NCI-H2227 treated with DMSO at 0.1 percent for 48 hours (cell line): ENCODE measurements around the gene AFG1L.
"Not testable (repeated sequence)": the region's sequence is repeated elsewhere in the genome, so short reads cannot be mapped to it uniquely, and the experiment has no call there.

Experiments used
- DNase-seq: peaks from one replicate; lab custom pipeline; 2025; lab: John Stamatoyannopoulos, UW

Gene AFG1L

DNA sequence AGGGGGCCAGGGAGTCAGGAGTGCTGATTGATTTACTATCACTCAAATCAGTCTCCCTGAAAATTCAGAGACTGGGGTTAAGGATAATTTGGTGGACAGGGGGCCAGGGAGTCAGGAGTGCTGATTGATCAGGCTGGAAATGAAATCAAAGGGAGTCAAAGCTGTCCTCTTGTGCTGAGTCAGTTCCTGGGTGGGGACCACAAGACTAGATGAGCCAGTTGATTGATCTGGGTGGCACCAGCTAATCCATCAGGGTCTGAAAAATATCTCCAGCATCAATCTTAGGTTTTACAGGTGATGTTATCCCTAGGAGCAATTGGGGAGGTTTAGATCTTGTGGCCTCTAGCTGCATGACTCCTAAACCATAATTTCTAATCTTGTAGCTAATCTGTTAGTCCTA is 6.1 kb upstream of the AFG1L start:
- DNase-seq, result no peak

DNA sequence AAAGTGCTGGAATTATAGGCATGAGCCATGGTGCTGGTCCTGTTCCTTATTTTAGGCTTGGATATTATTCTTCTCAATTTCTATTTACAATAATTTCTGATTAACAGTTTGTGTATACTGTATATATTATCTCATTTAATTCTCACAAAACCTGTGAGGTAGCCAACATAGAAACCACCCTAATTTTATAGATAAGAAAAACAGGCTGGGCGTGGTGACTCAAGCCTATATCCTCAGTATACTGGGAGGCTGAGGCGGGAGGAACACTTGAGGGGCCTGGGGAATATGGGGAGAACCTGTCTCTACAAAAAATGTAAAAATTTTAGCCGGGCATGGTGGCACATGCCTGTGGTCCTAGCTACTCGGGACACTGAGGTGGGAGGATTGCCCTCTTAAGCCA is 3.8 kb upstream of the AFG1L start:
- DNase-seq, result no peak

DNA sequence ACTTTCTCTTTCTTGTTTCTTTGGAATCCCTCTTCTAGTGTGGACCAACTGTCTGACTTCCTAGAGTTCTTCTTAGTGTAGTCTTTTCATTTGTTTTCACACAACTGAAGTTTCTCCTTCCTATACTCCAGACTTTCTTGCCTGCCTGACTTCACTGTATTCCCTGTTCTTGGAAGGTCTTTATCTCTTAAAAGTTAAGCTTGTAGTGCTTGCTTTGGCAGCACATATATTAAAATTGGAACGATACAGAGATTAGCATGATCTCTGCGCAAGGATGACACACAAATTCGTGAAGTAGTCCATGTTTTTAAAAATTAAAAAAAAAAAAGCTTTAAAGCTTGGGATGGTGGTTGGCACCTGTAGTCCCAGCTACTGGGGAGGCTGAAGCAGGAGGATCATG is 2.3 kb upstream of the AFG1L start:
- not testable (repeated sequence) for DNase-seq

DNA sequence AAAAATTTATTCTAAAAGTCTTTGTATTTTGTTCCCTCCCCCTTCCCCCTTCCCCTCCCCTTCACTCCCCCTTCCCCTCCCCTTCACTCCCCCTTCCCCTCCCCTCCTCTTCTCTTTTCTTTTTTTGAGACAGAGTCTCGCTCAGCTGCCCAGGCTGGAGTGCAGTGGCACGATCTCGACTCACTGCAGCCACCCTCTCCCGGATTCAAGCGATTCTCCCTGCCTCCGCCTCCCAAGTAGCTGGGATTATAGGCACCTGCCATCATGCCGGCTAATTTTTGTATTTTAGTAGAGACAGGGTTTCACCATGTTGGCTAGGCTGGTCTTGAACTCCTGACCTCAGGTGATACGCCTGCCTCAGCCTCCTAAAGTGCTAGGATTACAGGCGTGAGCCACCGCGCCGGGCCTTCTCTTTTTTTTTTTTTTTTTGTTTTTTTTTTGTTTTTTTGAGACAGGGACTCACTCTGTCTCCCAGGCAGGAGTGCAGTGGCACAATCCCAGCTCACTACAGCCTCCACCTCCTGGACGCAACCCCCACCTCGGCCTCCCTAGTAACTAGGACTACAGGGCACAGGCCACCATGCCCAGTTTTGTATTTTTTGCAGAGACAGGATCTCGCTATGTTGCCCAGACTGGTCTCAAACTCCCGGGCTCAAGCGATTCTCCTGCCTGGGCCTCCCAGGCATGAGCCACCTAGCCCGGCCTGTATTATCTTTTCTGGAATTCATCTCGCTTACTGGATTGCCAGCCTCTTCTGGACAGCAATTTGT is 1.1 kb upstream of the AFG1L start:
- DNase-seq, result no peak

DNA sequence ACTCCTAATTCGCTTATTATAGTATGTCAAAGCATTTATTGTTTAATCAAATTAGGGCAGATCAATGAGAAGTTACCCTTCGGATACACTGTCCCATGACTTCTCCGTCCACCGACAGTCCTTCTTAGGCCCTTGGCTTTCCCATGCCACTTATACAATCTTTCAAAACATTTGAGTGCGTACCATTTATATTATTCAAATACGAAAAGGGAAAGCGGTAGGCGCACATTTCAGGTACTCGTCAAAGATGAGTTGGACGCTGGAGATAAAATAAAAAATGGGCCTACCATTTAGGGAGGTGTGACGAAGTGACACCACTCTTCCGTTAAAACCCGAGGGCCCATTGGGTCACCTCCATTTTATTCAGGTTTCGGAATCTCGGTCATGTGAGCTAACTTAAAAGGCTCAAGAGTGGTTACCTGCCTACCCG is 542 bp upstream of the AFG1L start:
- DNase-seq, result no peak

DNA sequence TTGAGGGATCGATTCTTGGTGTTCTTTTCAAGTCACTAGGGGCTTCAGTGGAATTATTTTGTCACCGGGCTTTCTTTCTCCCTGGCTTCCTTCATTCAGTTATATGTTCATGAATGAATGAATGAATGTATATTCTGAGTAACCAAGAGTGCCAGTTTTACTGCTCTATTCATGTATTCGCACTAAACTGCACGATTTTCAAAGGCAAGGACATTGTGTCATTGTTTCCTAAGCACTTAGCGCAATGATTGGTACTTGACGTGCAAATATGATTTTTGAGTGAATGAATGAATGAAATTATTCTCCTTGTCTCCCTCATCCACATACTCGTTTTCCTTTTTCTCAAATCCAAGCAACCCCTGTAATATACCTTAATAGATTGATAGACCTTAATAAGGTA is 822 bp downstream of the AFG1L start:
- no peak for DNase-seq

DNA sequence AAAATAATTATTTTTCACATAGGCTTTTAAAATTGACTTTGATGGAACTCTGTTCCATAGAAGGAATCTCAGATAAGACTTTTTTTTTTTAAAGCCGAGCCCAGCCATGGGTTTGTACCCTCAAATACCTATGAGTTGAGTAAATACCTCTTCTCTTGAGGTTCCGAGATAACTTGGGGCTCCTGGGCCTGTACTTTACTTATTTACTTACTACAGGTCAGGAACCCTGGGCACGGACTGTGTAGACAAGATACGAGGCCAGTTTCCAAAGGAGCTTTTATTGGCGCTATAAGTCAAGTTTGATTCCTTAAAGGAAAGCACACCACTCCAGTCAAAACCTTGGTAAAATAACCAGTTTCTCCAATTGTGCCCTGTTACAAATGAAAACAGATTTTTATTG is 7.5 kb downstream of the AFG1L start:
- DNase-seq, result no peak

DNA sequence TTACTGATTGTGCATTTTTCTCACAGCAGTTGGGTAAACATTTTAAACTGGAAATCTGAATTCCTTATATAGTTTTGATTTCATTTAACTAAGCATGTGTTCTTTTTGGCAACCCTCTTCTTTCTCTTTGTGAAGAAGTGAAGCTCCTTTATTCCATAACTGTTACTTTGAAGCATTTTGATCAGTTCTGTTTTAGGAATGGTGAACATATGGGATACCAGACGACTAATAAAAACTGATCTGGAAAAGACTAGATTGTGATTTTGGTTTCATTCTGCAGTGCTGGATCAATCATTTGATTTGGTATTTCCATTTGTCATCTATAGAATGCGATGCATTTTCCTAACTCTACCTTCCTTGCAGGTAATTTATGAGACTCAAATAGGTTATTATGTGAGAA is 9.8 kb downstream of the AFG1L start:
- DNase-seq, result no peak

DNA sequence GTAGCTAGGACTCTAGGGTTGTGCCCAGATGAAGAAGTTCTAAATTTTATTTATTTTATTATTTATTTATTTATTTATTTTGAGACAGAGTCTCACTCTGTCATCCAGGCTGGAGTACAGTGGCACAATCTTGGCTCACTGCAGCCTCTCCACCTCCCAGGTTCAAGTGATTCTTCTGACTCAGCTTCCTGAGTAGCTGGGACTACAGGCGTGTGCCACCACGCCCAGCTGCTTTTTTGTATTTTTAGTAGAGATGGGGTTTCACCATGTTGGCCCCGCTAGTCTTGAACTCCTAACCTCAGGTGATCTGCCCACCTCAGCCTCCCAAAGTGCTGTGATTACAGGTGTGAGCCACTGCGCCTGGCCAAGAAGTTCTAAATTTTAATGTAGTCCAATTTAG is 13.8 kb downstream of the AFG1L start:
- not testable (repeated sequence) for DNase-seq

DNA sequence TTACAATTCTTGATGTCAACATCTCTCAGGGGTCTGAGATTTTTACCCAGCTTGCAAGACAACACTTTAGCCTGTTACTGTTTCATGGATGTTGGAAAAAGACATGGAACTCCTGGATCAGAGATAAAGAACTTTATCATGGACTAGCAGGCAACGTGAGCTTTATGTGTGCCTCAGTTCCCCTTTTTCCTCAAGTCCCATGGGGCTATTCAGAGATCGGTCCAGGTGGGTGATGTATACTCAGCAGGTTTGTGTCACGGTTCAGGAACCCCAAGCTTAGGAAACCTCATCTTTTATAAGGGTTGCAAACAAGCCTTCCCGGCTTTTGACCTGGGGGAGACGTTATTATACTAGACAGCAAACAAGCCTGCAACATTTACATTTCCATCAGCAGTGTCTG is 15.0 kb downstream of the AFG1L start:
- no peak for DNase-seq

DNA sequence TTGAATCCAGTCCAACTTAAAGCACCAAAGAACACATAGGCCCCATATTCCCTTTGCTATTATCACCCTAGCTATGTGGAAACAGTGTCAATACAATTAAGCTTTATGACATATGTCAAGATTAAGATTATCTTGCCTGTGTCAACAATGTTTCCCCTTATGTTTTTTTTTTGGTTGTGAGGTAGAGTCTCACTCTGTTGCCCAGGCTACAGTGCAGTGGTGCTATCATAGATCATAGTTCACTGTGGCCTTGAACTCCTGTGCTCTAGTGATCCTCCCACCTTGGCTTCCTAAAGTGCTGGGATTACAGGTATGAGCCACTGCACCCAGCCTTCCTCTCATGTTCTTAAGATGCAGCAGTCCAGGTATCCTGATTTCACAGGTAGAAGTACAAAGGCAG is 17.8 kb downstream of the AFG1L start:
- no peak for DNase-seq

DNA sequence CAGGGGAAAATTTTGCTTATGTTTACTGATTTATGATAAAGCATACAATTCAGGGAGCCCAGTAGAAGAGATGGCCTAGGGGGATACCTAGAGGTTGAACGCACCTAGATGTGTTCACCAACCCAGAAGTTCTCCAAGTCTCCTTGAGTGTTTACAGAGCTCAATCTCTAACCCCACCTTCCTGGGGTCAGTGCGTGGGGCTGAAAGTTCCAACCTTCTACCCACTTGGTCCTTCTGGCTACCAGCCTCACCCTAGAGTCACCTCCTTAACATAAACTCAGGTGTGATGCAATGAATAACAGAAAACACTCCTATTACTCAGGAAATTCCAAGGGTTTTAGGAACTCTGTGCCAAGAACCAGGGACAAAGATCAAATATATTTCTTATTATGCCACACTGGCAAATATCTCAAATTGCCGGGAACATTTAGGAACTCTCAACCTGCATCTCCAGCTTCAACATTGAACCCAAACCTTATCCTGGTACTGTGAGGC is 26.4 kb downstream of the AFG1L start:
- DNase-seq, result no peak

DNA sequence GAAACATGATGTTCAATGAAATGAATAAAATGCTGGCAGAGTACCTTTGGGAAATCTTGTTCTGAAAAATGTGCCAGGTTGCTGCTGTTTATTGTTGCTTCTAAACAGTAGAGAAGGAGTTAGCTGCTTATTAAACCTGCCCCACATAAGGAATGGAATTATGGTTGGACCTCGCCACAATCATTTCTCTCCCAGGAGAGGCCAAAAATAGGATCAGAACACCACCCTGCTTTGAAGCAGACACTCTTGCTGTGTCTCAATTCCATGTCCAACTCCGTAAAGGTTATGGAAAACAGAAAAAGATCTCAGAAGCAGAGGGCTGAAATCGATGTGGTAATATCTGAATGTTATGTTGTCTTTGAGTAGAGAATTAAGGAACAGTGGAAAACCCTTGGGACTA is 27.9 kb downstream of the AFG1L start:
- no peak for DNase-seq

DNA sequence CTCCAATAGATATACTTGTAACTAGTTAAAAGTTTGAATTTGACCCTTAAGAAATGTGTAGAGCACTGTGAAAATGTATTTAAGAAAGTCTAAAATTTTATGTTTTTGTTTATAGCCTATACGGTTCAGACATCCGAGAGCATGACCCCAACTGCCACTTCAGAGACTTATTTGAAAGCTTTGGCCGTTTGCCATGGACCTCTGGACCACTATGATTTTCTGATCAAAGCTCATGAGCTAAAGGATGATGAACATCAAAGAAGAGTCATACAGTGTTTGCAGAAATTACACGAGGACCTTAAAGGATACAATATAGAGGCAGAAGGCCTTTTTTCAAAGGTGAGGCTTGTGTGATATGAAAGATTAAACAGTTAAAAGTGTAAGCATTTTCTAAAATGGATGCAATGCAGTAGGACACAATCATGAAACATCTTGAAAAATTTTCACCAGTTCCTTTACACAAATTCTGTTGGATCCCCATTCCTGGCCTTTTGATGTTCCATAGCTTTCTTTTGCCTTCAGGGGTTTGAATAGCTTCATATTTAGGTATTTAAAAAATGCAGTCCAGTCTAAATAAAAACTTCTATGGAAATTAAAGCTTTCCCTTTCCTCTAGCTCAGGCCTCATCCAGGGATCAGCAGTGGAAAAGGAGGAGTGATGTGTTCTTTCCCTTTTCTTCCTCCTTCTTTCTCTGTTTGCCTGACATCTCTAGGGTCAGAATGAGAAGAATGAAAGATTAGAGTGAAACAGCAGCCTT is 29.0 kb downstream of the AFG1L start:
- DNase-seq, result no peak

DNA sequence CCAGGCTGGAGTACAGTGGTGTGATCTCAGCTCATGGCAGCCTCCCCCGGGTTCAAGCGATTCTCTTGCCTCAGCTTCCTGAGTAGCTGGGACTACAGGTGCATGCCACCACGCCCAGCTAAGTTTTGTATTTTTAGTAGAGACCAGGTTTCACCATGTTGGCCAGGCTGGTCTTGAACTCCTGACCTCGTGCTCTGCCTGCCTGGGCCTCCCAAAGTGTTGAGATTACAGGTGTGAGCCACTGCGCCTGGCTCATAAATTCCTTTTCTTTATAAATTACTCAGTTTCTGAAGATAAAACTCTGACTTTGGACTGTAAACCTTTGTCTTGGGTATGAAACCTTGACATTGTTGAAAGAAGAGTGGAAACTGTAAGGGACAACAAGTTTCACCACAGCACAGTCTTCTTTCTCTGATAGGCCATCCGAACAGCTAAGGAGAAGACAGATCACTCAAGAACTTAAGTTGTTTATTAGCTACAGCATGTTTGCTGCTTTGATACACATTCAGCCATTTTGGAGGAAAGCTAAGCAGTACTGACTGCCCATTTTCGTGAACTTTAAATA is 35.4 kb downstream of the AFG1L start:
- not testable (repeated sequence) for DNase-seq

DNA sequence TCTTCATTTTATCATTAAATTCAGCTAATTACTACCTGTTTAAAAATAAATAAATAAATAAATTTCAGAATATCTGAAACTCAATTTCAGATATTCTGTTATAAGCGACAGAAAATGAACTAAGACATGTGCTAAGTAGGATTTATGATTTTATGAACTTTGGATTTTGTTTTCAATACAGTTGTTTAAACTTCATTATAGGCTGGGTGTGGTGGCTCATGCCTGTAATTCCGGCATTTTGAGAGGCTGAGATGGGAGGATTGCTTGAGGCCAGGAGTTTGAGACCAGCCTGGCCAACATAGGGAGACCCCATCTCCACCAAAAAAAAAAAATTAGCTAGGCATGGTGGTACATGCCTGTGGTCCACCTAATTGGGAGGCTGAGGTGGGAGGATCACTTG is 36.0 kb downstream of the AFG1L start:
- DNase-seq, result no peak

DNA sequence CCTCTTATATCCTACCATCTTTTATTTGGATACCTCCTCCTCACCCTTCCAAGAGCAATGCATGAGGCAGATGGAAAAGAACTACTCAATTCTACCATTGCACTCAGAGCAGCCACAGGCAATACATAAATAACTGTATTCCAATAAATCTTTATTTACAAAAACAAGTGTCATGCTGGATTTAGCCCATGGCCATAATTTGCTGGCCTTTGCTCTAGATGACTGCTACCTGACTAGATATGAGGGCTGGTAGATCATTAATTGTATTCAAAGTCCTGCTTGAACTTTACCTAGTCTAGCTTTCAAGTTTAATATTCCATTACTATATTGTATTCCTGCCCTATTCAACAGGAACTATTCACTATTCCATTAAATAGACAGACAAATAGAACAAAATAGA is 37.1 kb downstream of the AFG1L start:
- DNase-seq, result no peak

DNA sequence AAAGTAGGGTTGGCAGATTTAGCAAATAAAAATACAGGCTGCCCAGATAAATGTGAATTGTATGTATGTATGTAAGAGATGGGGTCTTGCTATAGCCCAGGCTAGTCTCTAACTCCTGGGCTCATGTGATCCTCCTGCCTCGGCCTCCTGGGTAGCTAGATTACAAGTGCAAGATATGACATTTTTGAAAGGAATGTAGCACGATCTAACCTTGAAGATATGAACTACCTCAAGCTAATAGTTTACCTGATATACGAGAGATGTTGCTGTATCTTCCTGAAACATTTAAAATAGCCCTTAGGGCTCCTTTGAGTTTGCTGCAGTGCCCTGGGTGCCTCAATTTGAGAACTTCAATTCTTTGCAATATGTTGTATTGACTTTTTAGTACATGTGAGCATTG is 42.1 kb downstream of the AFG1L start:
- DNase-seq, result no peak

DNA sequence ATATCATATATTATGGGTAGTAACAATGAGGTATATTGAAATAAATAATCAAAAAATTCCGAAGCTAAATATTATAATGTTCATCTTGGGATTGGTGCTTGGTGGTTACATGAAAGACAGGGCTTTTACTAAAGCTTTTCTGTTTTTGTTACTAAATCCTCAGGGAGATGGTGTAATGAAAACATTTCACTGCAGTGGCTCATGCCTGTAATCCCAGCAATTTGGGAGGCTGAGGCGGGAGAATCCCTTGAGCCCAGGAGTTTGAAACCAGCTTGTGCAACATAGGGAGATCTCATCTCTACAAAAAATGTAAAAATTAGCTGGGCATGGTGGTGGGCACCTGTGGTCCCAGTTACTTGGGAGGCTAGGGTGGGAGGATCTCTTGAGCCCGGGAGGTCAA is 42.9 kb downstream of the AFG1L start:
- DNase-seq, result no peak

DNA sequence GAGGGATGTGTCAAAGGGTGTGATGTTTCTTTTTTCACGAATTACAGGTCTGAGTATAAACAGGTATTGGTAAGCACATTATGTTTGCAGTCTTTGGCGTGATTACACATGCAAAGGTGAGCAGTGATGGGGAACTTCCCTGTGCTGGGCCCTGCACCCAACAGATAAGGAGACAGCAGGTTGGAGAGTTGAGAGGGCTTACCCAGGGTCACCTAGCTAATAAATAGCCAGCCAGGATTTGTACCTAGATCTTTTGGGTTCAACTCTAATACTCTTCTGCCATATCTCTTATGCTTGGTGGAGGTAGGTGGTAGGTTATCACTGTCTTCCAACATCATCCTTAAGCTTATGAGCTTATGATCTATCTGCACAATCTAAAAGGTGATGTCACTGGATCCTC is 46.5 kb downstream of the AFG1L start:
- no peak for DNase-seq

DNA sequence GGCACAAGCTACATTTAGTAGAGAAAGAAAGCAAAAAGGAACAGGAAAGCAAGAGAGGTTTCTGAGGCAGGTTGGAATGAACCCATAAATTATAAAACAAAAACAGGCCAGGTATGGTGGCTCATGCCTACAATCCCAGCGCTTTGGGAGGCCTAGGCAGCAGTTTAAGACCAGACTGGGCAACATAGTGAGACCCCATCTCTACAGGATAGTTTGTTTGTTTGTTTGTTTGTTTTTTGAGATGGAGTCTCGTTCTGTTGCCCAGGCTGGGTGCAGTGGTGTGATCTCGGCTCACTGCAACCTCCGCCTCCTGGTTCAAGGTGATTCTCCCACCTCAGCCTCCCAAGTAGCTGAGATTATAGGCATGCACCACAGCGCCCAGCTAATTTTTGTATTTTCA is 49.0 kb downstream of the AFG1L start:
- DNase-seq, result no peak

DNA sequence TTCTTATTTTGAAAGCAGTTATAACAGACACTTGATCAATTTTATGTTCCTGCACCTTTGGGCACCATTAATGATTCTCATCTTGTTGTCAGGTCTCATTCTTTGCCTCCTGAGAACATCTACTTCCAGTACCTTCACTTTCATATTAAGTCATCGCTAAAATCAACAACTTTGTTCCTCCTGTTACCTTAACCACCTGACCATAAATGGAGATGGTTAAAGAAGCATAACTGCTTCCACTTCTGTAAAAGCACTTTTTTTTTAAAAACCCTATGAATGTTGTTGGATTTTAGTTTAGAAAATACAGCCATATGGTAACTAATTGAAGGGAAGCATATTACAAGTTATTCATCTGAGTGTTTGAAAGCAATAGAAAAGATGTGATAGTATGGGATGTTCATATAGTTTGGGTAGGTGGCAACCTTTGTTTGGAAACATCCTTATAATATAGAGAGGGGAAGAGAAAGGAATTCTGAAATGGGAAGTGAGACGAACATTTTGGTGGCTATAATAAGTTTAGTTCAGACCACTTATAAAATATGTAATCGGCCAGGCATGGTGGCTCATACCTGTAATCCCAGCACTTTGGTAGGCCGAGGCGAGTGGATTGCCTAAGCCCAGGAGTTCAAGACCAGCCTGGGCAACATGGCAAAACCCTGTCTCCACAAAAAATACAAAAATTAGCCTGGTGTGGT is 53.9 kb downstream of the AFG1L start:
- DNase-seq, result no peak

DNA sequence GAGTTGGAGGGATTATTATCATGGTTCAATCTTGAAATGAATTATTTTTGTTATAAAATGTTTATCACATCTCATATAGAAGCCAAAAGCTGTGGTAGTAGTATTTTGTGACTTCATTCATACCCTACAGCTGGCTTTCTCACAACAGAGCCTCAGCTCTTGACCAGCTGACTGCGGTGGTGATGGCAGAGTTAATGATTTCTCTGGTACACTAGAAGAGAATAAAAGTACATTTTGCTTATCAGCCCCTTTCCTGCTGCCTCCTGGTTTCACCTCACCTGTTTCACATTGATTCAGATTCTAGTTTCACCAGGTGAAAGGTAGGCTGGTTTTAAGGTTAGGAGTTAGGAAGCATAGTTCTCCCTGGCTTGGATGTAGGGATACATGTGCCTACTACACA is 55.7 kb downstream of the AFG1L start:
- no peak for DNase-seq
